Endothelial cell of hepatic sinusoid (primary cell): Measurements from ENCODE around the gene NAA50.

Experiments used
- in situ Hi-C: cut with HindIII; loops from 2 replicates; pipeline ENCODE4 v1.10.0; 2017; ENCODE audit warnings: low sequenced_read_pairs

The NAA50 gene

DNA sequence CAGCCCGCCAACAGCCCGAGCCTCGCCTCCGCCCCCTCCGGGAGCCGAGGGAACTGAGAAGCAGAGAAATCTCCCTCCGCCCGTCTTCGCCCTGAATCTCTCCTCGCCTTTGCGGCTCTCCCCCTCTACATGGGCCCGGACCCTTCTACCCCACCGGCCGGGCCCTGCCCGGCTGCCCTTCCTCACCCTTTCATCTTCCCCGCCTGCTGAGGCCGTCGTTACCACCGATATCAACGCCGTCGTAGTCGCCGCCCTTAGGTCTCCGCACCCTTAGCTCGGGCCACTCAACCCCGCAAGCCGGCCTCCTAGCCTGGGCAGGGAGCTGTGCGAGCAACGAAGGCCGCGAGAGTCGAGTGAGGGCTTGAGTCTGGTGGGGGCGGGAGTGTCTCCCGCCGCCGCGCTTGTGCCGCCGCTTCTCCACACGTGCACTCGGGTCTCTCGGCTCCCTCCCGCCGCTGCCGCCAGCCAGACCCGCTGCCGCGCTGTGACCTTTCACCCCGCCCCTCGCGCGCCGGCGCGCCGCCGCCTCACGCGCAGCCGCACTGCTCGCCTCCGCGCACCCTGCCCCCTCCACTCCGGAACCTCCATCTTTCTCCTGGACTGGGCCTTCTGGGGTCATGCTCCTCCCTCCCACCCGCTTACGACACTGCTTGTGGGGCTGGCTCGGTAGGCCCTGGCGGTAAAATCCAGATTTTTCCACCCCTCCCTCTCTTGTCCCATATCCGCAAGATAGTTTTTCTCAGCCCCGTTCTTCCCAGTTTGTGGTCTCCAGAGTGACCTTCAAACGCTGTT lies at the start of gene NAA50:
NAA50 (minus strand) TSS at position 494 of the 792 bp plus-strand sequence; CDS start at position 194, 300 bp downstream.
- in situ Hi-C loops = no loop called here

DNA sequence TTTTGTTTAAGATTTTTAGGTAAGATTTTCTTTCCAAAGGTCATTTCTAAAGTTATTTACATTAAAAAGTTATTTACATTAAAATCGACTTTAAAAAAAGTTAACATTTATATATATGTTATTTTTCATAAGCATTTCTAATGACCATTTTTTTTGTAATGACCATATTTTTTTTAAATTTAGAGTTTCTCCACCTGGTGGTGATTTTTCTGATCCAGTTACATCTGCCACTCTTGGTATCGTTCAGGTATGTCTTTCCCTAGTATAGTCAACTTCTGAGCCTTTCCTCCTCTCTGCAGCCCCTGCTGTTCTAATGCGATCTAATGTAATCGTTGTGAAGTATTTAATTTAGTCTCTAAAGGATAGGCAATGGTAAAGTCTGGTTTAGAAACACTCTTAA lies 49.6 kb upstream of the NAA50 start:
- in situ Hi-C loops = no loop called here

DNA sequence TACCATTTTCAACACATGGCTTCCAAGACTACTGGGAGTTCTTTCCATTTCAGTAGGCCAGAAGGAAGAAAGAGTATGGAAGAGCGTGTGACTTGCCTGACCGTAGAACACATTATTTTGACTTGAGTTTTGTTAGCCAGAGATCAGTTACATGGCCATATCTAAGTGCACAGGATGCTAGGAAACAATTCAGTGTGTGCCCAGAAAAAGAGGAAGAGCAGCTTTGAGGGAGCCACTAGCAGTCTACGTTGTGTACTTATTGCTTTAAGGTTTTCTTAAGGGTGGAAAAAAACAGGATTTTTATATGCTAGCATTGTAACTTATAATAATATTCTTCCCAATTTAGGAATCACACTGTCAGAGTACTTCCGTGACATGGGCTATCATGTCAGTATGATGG lies 48.5 kb upstream of the NAA50 start:
- in situ Hi-C loops = no loop called here

DNA sequence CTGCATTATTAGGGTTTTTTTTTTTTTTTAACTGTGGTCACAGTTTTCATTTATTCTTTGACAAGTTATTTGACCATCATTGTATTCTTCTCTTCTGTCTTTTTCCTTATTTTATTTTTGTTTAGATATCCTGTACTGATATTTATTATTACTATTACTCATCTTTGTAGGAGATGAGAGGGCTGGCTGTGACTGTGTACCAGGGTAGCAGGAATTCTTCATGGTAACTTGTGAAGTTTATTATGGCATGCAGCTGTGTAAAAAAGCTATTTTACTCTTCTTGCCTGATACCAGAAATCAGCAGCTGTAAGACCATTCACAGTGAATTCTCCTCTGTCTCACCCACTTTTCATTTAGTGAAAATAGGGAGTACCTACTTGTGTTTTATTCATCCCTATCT lies 45.3 kb upstream of the NAA50 start:
- in situ Hi-C loops = no loop called here

DNA sequence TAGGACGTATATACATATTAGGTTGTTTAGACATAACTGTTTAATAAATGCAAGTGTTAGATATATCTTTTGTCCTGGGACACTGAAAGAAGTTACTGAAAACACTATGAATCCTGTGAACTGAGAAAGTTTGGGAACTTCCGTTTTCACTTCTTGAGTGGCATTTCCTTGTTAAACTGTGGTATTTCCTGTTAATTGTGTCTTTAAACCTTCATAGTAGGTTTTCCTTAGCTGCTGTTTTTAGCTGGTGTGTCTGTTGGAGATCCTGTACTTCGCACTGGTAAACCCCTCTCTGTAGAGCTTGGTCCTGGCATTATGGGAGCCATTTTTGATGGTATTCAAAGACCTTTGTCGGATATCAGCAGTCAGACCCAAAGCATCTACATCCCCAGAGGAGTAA lies 37.9 kb upstream of the NAA50 start:
- in situ Hi-C loops = no loop called here

DNA sequence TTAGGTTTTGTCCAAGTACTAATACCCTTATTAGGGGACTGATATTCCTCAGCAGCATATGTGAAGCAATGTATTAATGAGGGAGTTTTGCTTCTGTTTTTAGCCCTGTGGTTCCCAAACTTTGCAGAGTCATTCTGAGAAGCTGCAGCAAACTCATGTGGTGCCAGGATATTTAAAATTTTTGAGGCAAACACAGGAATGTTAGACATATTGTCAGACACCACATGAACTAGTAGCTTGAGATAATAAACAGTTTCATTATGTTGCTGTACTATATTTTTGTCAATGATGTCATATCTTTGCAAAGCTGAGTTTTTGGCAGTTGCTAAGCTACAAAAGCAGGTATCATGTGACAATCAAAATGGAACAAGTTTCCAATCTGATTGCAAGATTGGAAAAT lies 37.4 kb upstream of the NAA50 start:
- in situ Hi-C loops = no loop called here

DNA sequence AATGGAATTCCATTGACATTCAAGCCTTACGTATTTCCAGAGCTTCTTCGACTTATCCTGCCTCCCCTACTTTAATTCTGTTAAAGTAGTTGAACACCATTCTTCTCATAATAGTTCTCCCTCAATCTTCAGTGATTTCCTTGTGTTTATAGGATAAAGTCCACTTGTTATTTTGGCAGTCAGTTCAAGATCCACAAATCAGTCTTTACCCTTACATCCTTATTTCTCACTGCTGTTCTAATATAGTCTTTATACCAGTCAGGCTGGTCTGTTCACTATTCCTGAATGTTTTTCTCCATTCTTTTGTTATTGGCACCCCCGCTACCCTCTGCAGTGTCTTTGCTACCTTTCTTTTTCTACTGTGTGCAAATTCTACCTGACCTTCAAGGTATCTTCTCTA lies 30.5 kb upstream of the NAA50 start:
- in situ Hi-C loops = no loop called here

DNA sequence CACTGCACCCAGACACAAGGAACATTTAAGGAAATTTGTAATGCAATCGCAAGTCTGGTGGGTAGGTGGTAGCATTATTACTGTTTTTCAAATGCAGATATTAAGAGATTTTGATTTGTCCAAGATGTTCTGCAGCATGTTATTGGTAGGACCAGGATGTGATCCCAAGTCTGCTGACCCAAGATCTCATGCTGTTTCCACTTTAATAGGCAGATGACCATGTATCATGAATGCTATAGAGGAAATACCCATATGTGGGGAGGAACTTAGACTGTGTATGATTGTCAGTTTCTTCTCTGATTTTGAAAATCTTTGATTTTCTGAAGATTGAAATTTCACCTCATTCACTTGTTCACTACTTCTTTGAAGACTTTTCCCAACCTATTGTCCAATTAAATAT lies 29.5 kb upstream of the NAA50 start:
- in situ Hi-C loops = no loop called here

DNA sequence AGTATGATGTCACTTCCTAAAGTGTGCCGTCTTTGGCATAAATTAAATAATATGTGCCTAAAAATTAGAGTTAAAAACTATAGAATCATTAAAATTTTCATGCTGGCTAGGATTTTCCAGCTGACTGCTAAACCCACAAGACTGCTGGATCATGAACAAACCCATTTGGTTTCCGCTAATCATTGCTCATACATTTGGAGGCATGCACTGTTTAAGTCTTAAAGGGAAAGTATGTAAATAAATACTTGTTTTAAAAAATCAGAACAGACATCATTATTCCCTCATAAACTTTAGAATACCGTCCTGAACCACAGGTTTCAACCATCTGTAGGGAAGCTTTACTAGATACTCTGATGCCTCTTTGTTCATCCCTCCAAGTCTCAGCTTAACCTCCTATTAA lies 27.3 kb upstream of the NAA50 start:
- in situ Hi-C loops = no loop called here

DNA sequence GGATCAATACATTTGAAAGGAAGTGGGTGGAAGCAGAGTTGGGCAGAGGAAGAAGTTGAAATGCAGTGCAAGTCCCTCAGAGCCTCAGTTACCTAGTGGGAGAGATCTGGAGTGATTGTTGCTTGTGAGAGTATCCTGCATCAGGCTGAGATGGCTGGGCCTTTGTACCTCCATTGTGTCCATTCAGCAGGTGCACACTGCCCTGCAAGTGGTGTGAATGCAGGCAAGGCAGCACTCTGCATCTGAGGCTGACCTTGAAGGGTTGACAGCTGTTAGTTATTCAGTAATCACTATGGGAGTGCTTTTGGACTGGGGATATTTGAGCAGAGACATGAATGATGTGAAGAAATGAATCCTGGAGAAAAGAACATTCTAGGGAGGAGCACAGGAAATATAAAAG lies 25.9 kb upstream of the NAA50 start:
- in situ Hi-C loops = no loop called here

DNA sequence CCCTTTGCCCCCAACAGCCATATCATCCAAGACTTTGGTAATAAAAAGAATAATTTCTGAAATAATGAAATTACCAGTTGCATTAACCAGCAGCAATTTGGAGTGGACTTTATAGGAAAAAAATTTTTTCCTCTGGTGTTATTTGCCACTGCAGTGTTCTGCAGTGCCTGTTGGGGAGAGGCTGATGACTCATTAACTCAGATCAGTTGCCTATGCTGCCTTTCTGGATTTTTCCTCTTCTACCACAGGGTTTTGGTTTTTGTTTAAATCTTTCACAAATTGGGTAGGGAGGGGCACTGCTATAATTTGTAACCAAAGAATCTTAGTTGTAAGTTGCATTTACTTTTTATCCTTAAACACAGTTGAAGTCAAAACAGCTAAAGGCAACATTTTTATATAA lies 23.5 kb upstream of the NAA50 start:
- in situ Hi-C loops = no loop called here

DNA sequence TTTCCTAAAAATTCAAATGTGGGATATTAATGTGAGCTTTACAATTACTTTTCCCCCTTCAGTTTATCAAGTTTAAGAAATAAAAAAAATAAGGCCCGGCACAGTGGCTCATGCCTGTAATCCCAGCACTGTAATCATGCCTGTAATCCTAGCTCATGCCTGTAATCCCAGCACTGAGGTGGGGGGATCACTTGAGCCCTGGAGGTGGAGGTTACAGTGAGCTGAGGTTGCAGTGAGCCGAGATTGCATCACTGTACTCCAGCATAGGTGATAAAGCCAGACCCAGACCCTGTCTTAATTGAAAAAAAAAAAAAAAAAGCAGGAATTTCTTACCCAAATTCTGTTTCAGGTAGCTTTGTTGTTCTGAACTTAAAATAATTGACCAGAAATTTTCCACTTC lies 18.6 kb upstream of the NAA50 start:
- in situ Hi-C loops = no loop called here

DNA sequence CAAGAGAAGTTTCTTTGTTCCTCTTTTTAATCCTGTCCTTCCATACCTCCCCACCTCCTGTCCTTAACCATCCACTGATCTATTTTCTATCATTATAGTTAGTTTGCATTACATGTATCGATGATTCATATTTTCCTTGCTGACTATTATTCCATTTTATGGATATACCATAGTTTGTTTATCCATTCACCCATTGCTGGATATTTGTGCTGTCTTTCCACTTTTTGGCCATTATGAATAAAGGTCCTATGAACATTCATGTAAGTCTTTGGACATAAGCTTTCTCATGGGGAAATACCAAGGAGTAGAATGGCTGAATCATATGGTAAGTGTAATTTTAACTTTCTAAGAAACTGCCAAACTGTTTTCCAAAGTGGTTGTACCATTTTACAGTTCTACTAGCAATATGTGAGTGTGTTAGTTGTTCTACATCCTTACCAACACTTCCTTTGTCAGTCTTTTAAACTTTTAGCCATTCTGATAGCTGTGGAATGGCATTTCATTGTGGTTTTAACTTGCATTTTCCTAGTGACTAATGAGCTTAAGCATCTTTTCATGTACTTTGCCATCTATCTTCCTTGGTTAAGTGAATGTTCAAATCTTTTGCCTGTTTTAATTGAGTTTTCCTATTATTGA lies 12.5 kb upstream of the NAA50 start:
- in situ Hi-C loops = no loop called here

DNA sequence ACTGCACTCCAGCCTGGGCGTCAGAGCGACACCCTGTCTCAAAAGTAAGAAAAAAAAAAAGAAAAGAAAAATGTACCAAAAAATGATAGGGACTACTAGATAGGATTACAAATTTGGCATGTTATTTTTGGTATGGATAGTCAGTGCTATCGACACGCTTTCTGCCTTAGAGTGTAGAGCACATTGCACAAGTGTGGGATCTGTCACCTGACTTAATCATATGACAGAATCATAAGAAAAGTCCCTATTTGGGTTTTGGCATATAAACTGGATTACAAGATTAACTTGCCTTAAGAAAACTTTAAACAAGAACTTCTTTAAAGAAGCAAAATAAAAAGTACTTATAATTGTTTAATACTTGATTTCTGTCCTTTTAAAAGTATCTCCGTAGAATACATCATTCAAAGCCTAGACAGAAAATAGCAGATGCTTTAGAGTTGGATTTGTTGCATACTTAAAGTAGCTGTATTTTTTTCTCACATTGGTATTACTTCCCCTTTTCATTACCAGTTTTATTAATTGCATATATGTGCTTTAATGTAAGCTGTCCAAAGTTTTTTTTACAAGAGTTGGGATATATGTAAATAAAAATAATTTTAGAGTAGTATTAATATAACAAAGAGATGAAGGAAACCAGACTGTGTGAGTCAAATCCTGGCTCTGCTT lies 8.6 kb upstream of the NAA50 start:
- in situ Hi-C loops = no loop called here

DNA sequence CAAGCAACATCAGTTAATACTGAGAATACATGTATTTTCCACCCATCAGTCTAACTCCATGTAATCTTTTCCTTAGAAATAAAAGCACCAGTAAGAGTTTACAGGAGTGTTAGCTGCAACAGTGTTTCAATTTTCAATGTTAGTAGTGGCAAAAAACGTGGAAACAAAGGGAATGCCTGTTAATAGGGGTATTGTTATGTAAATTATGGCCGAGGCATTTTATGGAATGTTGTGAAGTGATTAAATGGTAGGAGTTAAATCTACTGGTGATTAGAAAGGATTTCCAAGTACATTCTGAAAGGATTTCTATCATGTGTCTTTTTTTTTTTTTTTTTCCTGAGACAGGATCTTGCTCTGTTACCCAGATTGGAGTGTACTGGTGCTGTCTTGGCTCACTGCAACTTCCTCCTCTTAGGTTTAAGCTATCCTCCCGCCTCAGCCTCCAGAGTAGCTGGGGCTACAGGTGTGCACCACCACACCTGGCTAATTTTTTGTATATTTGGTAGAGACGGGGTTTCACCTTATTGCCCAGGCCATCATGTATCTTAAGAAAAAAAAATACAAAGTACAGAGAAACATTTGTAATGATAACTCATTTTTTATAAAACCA lies 7.4 kb upstream of the NAA50 start:
- in situ Hi-C loops = no loop called here

DNA sequence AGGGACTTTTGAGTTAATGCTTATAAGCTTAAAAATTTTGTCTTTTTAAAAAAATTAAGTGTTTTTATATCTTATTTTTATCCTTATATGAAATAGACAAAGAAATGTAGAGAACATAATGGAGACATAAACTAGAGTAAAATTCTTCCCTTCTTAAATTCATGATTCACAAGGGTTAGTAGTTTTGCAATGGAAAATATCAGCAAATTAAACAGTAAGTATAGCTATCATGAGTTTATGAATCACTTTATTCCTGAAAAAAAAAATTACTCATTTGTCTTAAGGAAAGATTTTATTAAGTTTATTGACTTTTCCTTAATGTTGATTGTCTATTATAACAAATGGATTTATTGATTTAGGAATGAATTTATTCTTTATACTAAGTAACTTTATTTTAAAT lies 5.1 kb upstream of the NAA50 start:
- in situ Hi-C loops = no loop called here

DNA sequence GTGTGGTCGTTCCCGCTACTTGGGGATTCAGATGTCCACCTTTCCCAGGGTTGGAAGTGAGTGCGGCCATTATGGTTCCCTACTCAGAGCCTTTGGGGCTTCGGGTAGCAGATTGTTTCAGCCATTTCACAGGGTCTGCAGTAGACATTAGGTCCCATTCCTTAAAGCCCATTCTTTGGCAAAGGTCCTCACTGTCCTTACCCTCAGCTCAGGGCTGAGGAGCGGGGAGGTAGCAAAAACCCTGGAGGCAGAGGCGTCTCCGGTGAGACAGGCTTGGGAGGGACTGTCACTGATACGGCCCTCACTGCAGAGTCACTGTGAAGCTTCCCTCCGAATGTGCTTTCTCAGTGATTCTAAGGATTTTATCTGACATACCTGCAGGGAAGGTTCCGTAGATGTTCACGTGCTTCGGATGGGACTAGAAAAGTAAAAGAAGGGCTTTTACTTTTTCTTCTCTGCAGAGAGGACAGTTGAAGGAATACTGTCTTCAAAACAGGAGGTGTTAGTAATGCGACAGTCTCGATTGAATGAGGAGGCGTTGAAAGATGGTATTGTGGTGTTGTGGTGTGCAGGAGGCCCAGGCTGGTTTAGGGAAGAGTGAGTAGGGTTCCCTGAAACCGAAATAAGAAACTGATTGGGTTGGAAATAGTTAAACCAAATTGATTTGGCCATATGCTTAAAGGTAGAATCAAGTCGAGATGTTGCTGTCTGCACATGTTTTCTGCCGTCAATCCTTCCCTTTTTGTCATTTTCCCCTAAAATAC lies 1.4 kb upstream of the NAA50 start:
- in situ Hi-C loops = no loop called here

DNA sequence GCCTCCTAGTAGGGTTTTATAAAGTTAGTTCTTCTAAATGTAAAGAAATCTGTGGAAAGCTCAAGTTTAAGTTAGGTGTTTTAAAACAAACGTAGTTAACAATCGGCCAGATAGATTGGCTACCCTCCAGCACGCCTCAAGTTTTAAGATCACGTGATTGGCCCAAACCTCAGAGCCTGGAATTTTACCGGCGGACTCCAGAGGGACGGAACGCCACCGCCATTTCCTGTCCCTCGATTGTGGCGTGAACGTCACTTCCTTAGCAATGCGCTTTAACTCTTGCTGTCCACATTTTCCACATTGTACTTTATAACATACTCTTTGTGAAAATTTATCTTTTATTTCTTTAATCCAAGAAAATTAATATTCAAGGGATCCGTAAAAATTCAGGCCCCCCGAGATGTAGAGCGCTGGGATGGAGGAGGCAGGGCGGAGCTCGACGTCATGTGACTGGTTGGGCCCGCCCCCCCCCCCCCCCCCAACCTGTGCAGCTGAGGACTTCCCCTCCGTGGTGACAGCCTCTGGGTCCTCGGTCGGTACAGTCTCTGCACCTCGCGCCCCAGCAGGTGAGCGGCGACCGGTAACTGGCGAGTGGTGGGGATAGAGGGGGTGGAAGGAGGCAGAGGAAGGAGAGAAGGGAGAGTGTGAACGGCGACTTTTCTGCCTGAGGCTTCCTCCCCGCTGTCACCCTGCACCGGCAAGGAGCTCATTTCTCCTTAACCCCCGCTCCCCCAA lies 666 bp upstream of the NAA50 start, which contains the start of gene ATP6V1A:
ATP6V1A (plus strand) TSS at position 488 of the 735 bp plus-strand sequence. CDS start 31,719 bp downstream, outside the sequence.
- in situ Hi-C loops = no loop called here

DNA sequence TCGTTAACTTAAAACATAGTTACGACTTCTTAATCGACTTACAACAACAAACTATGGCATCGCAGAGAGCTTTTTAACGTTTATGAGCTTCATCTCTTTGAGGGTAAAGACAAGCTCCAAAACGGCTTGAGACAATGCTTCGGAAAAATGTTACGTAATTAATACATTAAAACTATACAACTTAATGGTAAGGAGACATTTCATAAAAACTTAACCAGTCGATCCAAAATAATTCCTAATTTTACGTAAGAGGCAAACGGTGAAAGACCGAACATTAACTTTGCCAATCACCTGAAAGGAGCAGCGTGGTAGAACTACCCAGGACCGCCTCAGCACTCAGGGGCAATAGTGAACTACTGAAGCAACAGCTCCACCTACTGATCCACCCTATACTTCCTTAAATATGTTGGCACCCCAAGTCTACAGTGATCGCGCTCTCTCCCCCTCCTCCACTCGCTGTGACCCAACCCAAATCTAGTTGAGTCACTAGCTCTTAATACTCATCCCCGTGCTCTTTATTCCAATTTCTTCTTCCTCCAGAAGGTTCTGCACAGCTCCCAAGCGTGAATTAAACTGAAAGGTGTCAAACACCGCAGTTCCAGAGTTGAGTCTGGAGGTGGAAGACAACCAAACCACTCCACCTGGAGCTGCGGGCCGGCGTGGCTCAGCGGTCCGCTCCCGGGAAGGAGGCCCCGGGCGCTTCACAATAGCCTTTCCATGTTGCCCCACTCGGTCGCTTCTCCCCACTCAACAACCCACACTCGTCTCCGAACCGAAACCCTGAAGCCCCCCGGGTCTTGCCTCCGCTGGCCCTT lies 901 bp downstream of the NAA50 start:
- in situ Hi-C loops = no loop called here
